ENCODE measurements around the gene ARL10.

DNA sequence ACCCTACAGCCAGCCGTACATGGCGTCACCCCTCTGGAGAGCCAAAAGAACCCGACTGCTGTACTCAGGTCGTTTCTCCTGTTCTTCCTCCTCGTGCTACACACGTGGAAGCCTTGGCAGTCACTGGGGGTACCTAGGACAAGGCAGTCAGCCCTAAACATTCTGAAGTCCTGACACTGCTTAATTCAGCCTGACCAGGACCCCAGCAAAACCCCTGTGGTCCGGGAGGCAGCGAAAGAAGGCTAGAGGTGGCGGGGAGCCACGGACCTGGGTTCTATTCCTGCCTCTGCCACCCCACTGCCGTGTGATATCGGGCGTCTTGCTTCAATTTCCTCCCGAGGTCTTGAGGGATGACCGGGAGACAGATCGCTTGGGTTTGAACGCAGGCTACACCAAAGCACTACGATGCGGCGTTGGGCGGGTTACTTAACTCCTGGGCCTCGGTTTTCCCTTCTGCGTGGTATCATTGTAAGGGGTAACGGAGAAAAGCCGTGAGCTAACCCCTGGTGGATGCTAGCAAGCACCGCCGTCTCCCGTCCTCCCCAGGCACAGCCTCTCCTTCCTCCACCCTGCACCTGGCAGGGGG is 429 bp upstream of the ARL10 start:
- TF ChIP-seq, protein P1, sequence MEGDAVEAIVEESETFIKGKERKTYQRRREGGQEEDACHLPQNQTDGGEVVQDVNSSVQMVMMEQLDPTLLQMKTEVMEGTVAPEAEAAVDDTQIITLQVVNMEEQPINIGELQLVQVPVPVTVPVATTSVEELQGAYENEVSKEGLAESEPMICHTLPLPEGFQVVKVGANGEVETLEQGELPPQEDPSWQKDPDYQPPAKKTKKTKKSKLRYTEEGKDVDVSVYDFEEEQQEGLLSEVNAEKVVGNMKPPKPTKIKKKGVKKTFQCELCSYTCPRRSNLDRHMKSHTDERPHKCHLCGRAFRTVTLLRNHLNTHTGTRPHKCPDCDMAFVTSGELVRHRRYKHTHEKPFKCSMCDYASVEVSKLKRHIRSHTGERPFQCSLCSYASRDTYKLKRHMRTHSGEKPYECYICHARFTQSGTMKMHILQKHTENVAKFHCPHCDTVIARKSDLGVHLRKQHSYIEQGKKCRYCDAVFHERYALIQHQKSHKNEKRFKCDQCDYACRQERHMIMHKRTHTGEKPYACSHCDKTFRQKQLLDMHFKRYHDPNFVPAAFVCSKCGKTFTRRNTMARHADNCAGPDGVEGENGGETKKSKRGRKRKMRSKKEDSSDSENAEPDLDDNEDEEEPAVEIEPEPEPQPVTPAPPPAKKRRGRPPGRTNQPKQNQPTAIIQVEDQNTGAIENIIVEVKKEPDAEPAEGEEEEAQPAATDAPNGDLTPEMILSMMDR (optimal IDR thresholded peaks at IDR 0.05 in 1 of 3, IDR thresholded peaks at IDR 0.05 in 1 of 3, conservative IDR thresholded peaks at IDR 0.05 in 1 of 3; ENCODE audit: extremely low read depth in 1 of 3, insufficient read depth in 2 of 3, low read length in 3 of 3) = no peak
- TF ChIP-seq EZH2 (IDR thresholded peaks at IDR 0.05; ENCODE audit: low read length) = no peak

Measured in keratinocyte (primary cell).